PC-3 (cell line): Measurements from ENCODE around the gene NDUFA5. TPM values are rescaled to one million over a fixed set of nuclear protein-coding genes. Genes with fewer than 3 reads are reported as not detected.

Experiments
- ATAC-seq: fragments of 200-7000 bp; cut with Tn5 transposase; 2 replicates; pipeline ENCODE4 v1.9.1; 2020; ENCODE audit warnings: mild to moderate bottlenecking, moderate library complexity
- BruUV-seq: library from RNA; stranded (reverse); fragments of 400-500 nt; replicated peaks from 2 replicates; lab custom pipeline; 2021; lab: Mats Ljungman, UMichigan
- CTCF ChIA-PET: fragments of 300-600 bp; sonication (Branson Sonifier 250); formaldehyde crosslinking; loops from one replicate; lab custom pipeline; 2022; ENCODE audit warnings: antibody characterized with exemption; lab: Charles Lee
- POLR2A ChIA-PET: fragments of 300-600 bp; sonication (Branson Sonifier 250); formaldehyde crosslinking; loops from one replicate; lab custom pipeline; 2022; ENCODE audit warnings: antibody characterized with exemption; ENCODE audit not compliant: unreplicated experiment; lab: Charles Lee
- DNase-seq: peaks from one replicate; pipeline ENCODE4 v3.0.0-alpha.2; 2015
- H2AFZ ChIP-seq: fragments of 300-600 bp; sonication (generic); 2 replicates; pipeline ENCODE4 v1.6.0; 2016; ENCODE audit warnings: antibody characterized with exemption, low read length
- H3F3A ChIP-seq: fragments of 300-600 bp; sonication (generic); one replicate; pipeline ENCODE4 v1.6.0; 2017; ENCODE audit warnings: antibody characterized with exemption, low read length, control low read depth, mild to moderate bottlenecking; ENCODE audit not compliant: unreplicated experiment
- H3K27ac ChIP-seq: fragments of 300-600 bp; sonication (generic); 2 replicates; pipeline ENCODE4 v1.5.1; 2016; ENCODE audit warnings: mild to moderate bottlenecking, low read length
- H3K27me3 ChIP-seq: fragments of 300-600 bp; sonication (generic); 2 replicates; pipeline ENCODE4 v1.6.1; 2016; ENCODE audit warnings: low read length, mixed read lengths
- H3K36me3 ChIP-seq: fragments of 300-600 bp; sonication (generic); 2 replicates; pipeline ENCODE4 v1.6.1; 2016; ENCODE audit warnings: low read depth, mixed run types, low read length, mixed read lengths
- H3K4me1 ChIP-seq: fragments of 300-600 bp; sonication (generic); 2 replicates; pipeline ENCODE4 v1.5.1; 2016; ENCODE audit warnings: low read length; ENCODE audit not compliant: insufficient read depth
- H3K4me2 ChIP-seq: fragments of 300-600 bp; sonication (generic); 2 replicates; pipeline ENCODE4 v1.6.0; 2016; ENCODE audit warnings: low read length
- H3K4me3 ChIP-seq: fragments of 300-600 bp; sonication (generic); 2 replicates; pipeline ENCODE4 v1.5.1; 2016; ENCODE audit warnings: mild to moderate bottlenecking, low read length, mixed read lengths
- H3K79me2 ChIP-seq: fragments of 300-600 bp; sonication (generic); 2 replicates; pipeline ENCODE4 v1.6.1; 2017; ENCODE audit warnings: low read length, mixed read lengths
- H3K9ac ChIP-seq: fragments of 300-600 bp; sonication (generic); 2 replicates; pipeline ENCODE4 v1.6.0; 2016; ENCODE audit warnings: mild to moderate bottlenecking, low read length
- H3K9me2 ChIP-seq: fragments of 300-600 bp; sonication (generic); replicated peaks from 2 replicates; pipeline ENCODE4 v1.6.1; 2016; ENCODE audit warnings: mixed run types, low read length, mixed read lengths
- H3K9me3 ChIP-seq: fragments of 300-600 bp; sonication (generic); 2 replicates; pipeline ENCODE4 v1.6.1; 2016; ENCODE audit warnings: low read length, mixed read lengths
- H4K20me1 ChIP-seq: fragments of 300-600 bp; sonication (generic); 2 replicates; pipeline ENCODE4 v1.6.1; 2016; ENCODE audit warnings: low read length, mixed read lengths
- CTCF ChIP-seq: fragments of 300-600 bp; sonication (generic); conservative IDR thresholded peaks from 2 replicates; pipeline ENCODE4 v1.5.1; 2017; ENCODE audit warnings: antibody characterized with exemption, low read depth, mild to moderate bottlenecking, low read length
- EZH2 ChIP-seq: fragments of 300-600 bp; sonication (generic); IDR thresholded peaks from one replicate; pipeline ENCODE4 v1.6.1; 2017; ENCODE audit warnings: antibody characterized with exemption, mild to moderate bottlenecking, low read length; ENCODE audit not compliant: unreplicated experiment
- EZH2phosphoT487 ChIP-seq: fragments of 300-600 bp; sonication (generic); IDR thresholded peaks from 2 replicates; pipeline ENCODE4 v1.6.1; 2018; ENCODE audit warnings: mild to moderate bottlenecking, antibody characterized with exemption, low read length, borderline replicate concordance
- intact Hi-C: fragments of 100-400 bp; cut with micrococcal nuclease; formaldehyde crosslinking; loops from 2 replicates; pipeline ENCODE4 v1.9.0; 2023
- total RNA-seq: library from RNA; depleted of rRNA; stranded (reverse); fragments of >200 nt; gene quantifications from 2 replicates; pipeline ENCODE4 v1.2.3, GENCODE V29; 2014

The NDUFA5 gene
- total RNA-seq, 1 experiment from 2014 or later: 46.9 TPM

- Histone ChIP-seq H3K9me2 (no peaks in the 10 kb centered on the region), H3K9ac (no peak overlapping the region), H3K4me1 (no peaks in the 10 kb centered on the region), H3K36me3 (peaks cover 18% of the 10 kb centered on the region), H4K20me1 (no peaks in the 10 kb centered on the region), H3K27ac (no peak overlapping the region), H3K4me2 (no peak overlapping the region), H3F3A (no peaks in the 10 kb centered on the region), H3K4me3 (no peak overlapping the region), H2AFZ (no peak overlapping the region), H3K79me2 (0 out of 2 replicates have a peak, but pooled peaks cover 16% of the 10 kb centered on the region), H3K9me3 (no peaks in the 10 kb centered on the region), H3K27me3 (no peaks in the 10 kb centered on the region)
- TF ChIP-seq EZH2phosphoT487 (no peak), CTCF (no peak), EZH2 (no peak)
- ATAC-seq: no peak
- DNase-seq: no peak
- CTCF ChIA-PET: no interaction called here
- BruUV-seq: no TSS peak
- POLR2A ChIA-PET: no interaction called here
- intact Hi-C loops: no loop called here
Measured at GRCh38 chr7:123548406-123548805, 9.2 kb downstream of the NDUFA5 start.

- H3K4me3 ChIP-seq: no peak overlapping the region
- no peak overlapping the region for H3K4me2 ChIP-seq
- intact Hi-C loops: no loop called here
- peaks cover 24% of the 10 kb centered on the region for H3K4me1 ChIP-seq
- ATAC-seq (no peak), DNase-seq (no peak)
- no peak for TF ChIP-seq CTCF
- TF ChIP-seq EZH2phosphoT487: no peak
- no peak for TF ChIP-seq EZH2
- no peaks in the 10 kb centered on the region for H3F3A ChIP-seq
- H3K36me3 ChIP-seq: no peaks in the 10 kb centered on the region
- no TSS peak for BruUV-seq
- H3K79me2 ChIP-seq: no peaks in the 10 kb centered on the region
- no peaks in the 10 kb centered on the region for H3K9me3 ChIP-seq
- H3K9ac ChIP-seq: no peak overlapping the region
- POLR2A ChIA-PET: no interaction called here
- H3K27me3 ChIP-seq: no peaks in the 10 kb centered on the region
- no peak overlapping the region for H3K27ac ChIP-seq
- H3K9me2 ChIP-seq: no peaks in the 10 kb centered on the region
- H2AFZ ChIP-seq: no peak overlapping the region
- CTCF ChIA-PET: interaction anchor here (1.4 kb wide), 1 partner anchor 46 kb away, joined by 4 read pairs; no protein-coding TSS in a partner anchor
- no peaks in the 10 kb centered on the region for H4K20me1 ChIP-seq
Measured at GRCh38 chr7:123539871-123540270, 17.7 kb downstream of the NDUFA5 start.

- ATAC-seq: no peak
- no TSS peak for BruUV-seq
- no peak for TF ChIP-seq CTCF
- no peak for TF ChIP-seq EZH2
- no peak for TF ChIP-seq EZH2phosphoT487
Measured at GRCh38 chr7:123538897-123539296, 18.7 kb downstream of the NDUFA5 start.

More at GRCh38 chr7:123538897-123539296, 18.7 kb downstream of the NDUFA5 start:
- Histone ChIP-seq H3F3A (no peaks in the 10 kb centered on the region), H3K4me3 (no peak overlapping the region), H3K4me1 (peaks cover 25% of the 10 kb centered on the region), H4K20me1 (no peaks in the 10 kb centered on the region), H2AFZ (no peak overlapping the region), H3K9ac (no peak overlapping the region), H3K27me3 (peaks cover 1% of the 10 kb centered on the region; the same call in 1 of the 2 replicates), H3K36me3 (no peaks in the 10 kb centered on the region), H3K9me3 (no peaks in the 10 kb centered on the region), H3K4me2 (peak overlapping the region; percentile 35; the same call in 1 of the 2 replicates), H3K9me2 (no peaks in the 10 kb centered on the region), H3K27ac (peak overlapping the region; percentile 50), H3K79me2 (no peaks in the 10 kb centered on the region)
- DNase-seq: peak; percentile 36
- intact Hi-C loops: no loop called here
- ChIA-PET POLR2A (no interaction called here), CTCF (interaction anchor here (0.6 to 1.4 kb wide), 2 partner anchors 45 to 67 kb away, joined by 3 to 4 read pairs; no protein-coding TSS in a partner anchor)
